HCT116 (cell line): Measurements from ENCODE around the gene ACTR3.
A peak's percentile ranks its signal among the peaks of the same experiment; 100 is the strongest.

ENCODE experiments used
- CEBPB ChIP-seq: IDR thresholded peaks from 2 replicates; pipeline ENCODE4 v1.6.1; 2012; ENCODE audit warnings: low read depth
- CTCF ChIP-seq, 3 experiments: fragments of 200-600 bp in 1 of 3; sonication (generic) in 1 of 3; IDR thresholded peaks in 2 of 3; conservative IDR thresholded peaks in 1 of 3; 2 replicates each; pipeline ENCODE4 v1.5.1; 2012 to 2017; ENCODE audit warnings: low read depth in 2 of 3, low read length in 2 of 3, antibody characterized with exemption in 1 of 3, borderline replicate concordance in 1 of 3, control low read depth in 1 of 3, mild to moderate bottlenecking in 1 of 3, mixed read lengths in 1 of 3, mixed run types in 1 of 3, moderate library complexity in 1 of 3; ENCODE audit not compliant: insufficient read depth in 1 of 3
- POLR2A ChIP-seq: IDR thresholded peaks from 2 replicates; pipeline ENCODE4 v1.7.0; 2011; ENCODE audit warnings: borderline replicate concordance; ENCODE audit not compliant: insufficient read depth, insufficient read length; ENCODE audit errors: extremely low read depth
- POLR2AphosphoS5 ChIP-seq: IDR thresholded peaks from 2 replicates; pipeline ENCODE4 v1.6.1; 2011; ENCODE audit warnings: mild to moderate bottlenecking, low read depth, low read length, moderate library complexity

GRCh38 chr2:113894156-113894743 lies 4.4 kb downstream of the ACTR3 start:
- TF ChIP-seq CEBPB (peak; percentile 52; the same call in 1 of the 2 replicates), POLR2AphosphoS5 (no peak), CTCF (IDR thresholded peaks at IDR 0.05 in 2 of 3, conservative IDR thresholded peaks at IDR 0.05 in 1 of 3; ENCODE audit: borderline replicate concordance in 1 of 3, insufficient read depth in 1 of 3, low read depth in 2 of 3, low read length in 2 of 3) (no peak), POLR2A (no peak)
